EL (cell line): ENCODE results near the gene EXOC4.
A peak's percentile ranks its signal among the peaks of the same experiment; 100 is the strongest.
"Not testable (repeated sequence)": the region's sequence is repeated elsewhere in the genome, so short reads cannot be mapped to it uniquely, and the experiment has no call there.

Source experiments
- DNase-seq: peaks from one replicate; pipeline ENCODE4 v3.0.0-alpha.2; 2016

The EXOC4 gene

GRCh38 chr7:133315332-133316040 lies 62.6 kb downstream of the EXOC4 start:
- DNase-seq: peak; percentile 31

GRCh38 chr7:133319842-133320241 lies 67.0 kb downstream of the EXOC4 start:
- DNase-seq: no peak

- no peak for DNase-seq
These were observed 68.0 kb downstream of the EXOC4 start for GRCh38 chr7:133320891-133321290.

- DNase-seq: not testable (repeated sequence)
These were observed 68.5 kb downstream of the EXOC4 start for GRCh38 chr7:133321366-133321765.

- DNase-seq: not testable (repeated sequence)
These were observed 73.9 kb downstream of the EXOC4 start for GRCh38 chr7:133326745-133327144.

GRCh38 chr7:133328021-133328420 lies 75.1 kb downstream of the EXOC4 start:
- not testable (repeated sequence) for DNase-seq

- no peak for DNase-seq
These were observed 77.2 kb downstream of the EXOC4 start for GRCh38 chr7:133330085-133330484.

- no peak for DNase-seq
These were observed 79.0 kb downstream of the EXOC4 start for GRCh38 chr7:133331861-133332260.

- DNase-seq: no peak
These were observed 86.9 kb downstream of the EXOC4 start for GRCh38 chr7:133339772-133340171.

GRCh38 chr7:133344275-133344674 lies 91.4 kb downstream of the EXOC4 start:
- peak; percentile 16 for DNase-seq

GRCh38 chr7:133345690-133346421 lies 93.0 kb downstream of the EXOC4 start:
- no peak for DNase-seq

GRCh38 chr7:133348250-133348649 lies 95.4 kb downstream of the EXOC4 start:
- no peak for DNase-seq

- DNase-seq: no peak
These were observed 96.2 kb downstream of the EXOC4 start for GRCh38 chr7:133349101-133349500.

GRCh38 chr7:133352430-133352829 lies 99.6 kb downstream of the EXOC4 start:
- DNase-seq: no peak

GRCh38 chr7:133353775-133354174 lies 100.9 kb downstream of the EXOC4 start:
- no peak for DNase-seq

GRCh38 chr7:133354546-133355324 lies 101.9 kb downstream of the EXOC4 start:
- peak; percentile 16 for DNase-seq

- peak; percentile 80 for DNase-seq
These were observed 102.4 kb downstream of the EXOC4 start for GRCh38 chr7:133355325-133355708.

GRCh38 chr7:133355822-133356221 lies 102.9 kb downstream of the EXOC4 start:
- no peak for DNase-seq

- peak; percentile 21 for DNase-seq
These were observed 105.8 kb downstream of the EXOC4 start for GRCh38 chr7:133358708-133359107.

GRCh38 chr7:133359449-133359848 lies 106.6 kb downstream of the EXOC4 start:
- DNase-seq: no peak

GRCh38 chr7:133360201-133360600 lies 107.3 kb downstream of the EXOC4 start:
- no peak for DNase-seq

- DNase-seq: no peak
These were observed 108.9 kb downstream of the EXOC4 start for GRCh38 chr7:133361806-133362205.

- DNase-seq: peak; percentile 25
These were observed 112.2 kb downstream of the EXOC4 start for GRCh38 chr7:133364959-133365690.
